A549 treated with dexamethasone at 1 μM for 4 hours (cell line): ENCODE measurements around the gene LSM6. TPM values are rescaled to one million over a fixed set of nuclear protein-coding genes. Genes with fewer than 3 reads are reported as not detected.

Experiments used
- total RNA-seq: library from RNA; stranded (reverse); fragments of 200-300 nt; extraction: Qiagen RNA extraction; gene quantifications from 5 replicates; pipeline ENCODE4 v1.2.3, GENCODE V29; 2022

Gene LSM6
- total RNA-seq, result 32.1 to 53.5 TPM (median 35.8 TPM) in 5 replicates

DNA sequence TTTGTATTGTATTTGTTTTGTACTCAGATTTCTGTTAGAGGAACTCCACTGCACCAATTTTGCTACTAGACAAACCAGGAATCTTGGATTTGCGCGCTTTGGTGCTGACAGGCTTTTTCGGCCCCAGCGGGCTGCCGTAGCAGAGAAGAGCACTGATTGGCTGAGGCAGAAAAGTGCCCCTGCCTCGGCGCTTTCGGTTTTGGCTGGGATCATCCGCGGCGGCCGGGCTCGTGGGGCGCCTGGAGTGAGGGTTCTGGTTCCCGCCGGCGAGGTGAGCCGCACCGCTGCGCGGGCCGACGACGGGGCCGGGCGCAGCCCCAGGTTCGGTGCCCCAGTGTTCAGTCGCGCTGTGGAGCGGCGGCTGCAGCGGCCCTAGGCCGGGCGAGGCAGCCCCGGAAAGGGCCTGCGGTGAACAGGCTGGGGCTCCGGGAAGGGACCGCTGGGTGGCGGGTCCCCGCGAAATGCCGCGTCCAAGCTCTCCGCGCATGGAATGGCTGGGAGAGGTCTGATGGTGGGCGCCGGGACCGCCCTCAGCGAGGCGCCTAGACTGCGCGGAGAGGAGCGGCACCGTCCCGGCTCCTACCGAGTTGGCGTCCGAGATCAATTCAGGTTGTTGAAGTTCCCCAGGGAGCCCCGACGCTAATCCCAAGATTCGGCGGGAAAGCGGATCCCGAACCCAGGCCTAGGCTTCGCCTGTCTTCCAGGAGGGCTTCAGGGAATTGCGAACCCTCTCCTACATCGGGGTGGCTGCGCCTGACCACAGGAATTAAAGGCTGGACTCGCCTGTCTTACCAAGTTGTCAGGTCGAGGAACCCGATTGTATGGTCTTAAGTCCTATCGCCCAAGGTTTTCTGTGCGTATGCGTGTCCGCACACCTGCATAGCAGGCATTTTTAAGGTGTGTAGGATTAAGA lies at the start of gene LSM6:
LSM6 (plus strand) TSS at position 178 of the 913 bp plus-strand sequence. CDS start 7,204 bp downstream, outside the sequence.

DNA sequence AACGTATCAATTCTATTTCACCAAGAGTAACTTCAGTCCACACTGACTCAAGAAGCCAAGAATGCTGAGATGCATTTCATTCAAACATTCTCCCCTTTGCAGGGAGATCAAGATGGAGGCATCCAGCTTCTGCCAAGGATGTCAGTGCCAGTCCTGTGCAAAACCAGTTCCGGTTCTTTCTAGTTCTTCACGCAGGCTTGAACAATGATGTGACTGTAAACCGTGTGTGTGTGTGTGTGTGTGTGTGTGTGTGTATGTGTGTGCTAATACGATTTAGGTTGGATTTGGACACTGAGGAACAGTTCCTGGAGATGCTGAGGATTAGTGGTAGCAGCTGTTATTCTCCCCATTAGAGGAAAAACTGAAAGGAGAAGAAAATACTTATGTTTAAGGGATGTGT lies 38.7 kb downstream of the LSM6 start, which contains the start of gene REELD1:
REELD1 (plus strand) TSS at position 301 of the 400 bp plus-strand sequence. CDS start 2,415 bp downstream, outside the sequence.

Other genes starting within 250 kb of the LSM6 start
- 1.8 to 4.3 TPM (median 2.9 TPM) in 5 replicates for gene ZNF827, start 236.9 kb upstream of the LSM6 start, total RNA-seq
- not detected in 5 replicates for gene REELD1, start 38.8 kb downstream of the LSM6 start, total RNA-seq